Activated T-helper 1 cell treated with Interleukin-2 at 50 U/mL for 16 hours (primary cell): ENCODE measurements around the gene APBA2.
"Not testable (repeated sequence)": the region's sequence is repeated elsewhere in the genome, so short reads cannot be mapped to it uniquely, and the experiment has no call there.

Experiments used
- DNase-seq: peaks from one replicate; pipeline ENCODE4 v3.0.0-alpha.2; 2020; ENCODE audit warnings: low read depth

The APBA2 gene

GRCh38 chr15:28878209-28878608, 7.6 kb upstream of the APBA2 start:
- no peak for DNase-seq

GRCh38 chr15:28879551-28879950, 6.2 kb upstream of the APBA2 start:
- no peak for DNase-seq

- no peak for DNase-seq
These were observed 5.1 kb upstream of the APBA2 start for GRCh38 chr15:28880680-28881079.

GRCh38 chr15:28881170-28881569, 4.6 kb upstream of the APBA2 start:
- DNase-seq: no peak

- no peak for DNase-seq
These were observed 4.2 kb upstream of the APBA2 start for GRCh38 chr15:28881600-28881999.

GRCh38 chr15:28884151-28884940, 1.4 kb upstream of the APBA2 start:
- DNase-seq: no peak

GRCh38 chr15:28885128-28885629, 595 bp upstream of the APBA2 start:
- DNase-seq: no peak

- DNase-seq: no peak
These were observed 911 bp downstream of the APBA2 start for GRCh38 chr15:28886431-28887338.

GRCh38 chr15:28887339-28888174, 1.8 kb downstream of the APBA2 start:
- DNase-seq: no peak

GRCh38 chr15:28888302-28888894, 2.6 kb downstream of the APBA2 start:
- DNase-seq: no peak

GRCh38 chr15:28888900-28889299, 3.1 kb downstream of the APBA2 start:
- no peak for DNase-seq

- DNase-seq: no peak
These were observed 3.6 kb downstream of the APBA2 start for GRCh38 chr15:28889346-28889745.

GRCh38 chr15:28889871-28890270, 4.1 kb downstream of the APBA2 start:
- DNase-seq: not testable (repeated sequence)

GRCh38 chr15:28890291-28890690, 4.5 kb downstream of the APBA2 start:
- DNase-seq: not testable (repeated sequence)

GRCh38 chr15:28890711-28891495, 5.1 kb downstream of the APBA2 start:
- DNase-seq: no peak

- DNase-seq: no peak
These were observed 5.8 kb downstream of the APBA2 start for GRCh38 chr15:28891588-28891987.

- DNase-seq: no peak
These were observed 7.2 kb downstream of the APBA2 start for GRCh38 chr15:28892789-28893610.

GRCh38 chr15:28894631-28895030, 8.9 kb downstream of the APBA2 start:
- DNase-seq: no peak

GRCh38 chr15:28895146-28895545, 9.4 kb downstream of the APBA2 start:
- no peak for DNase-seq

GRCh38 chr15:28895566-28895965, 9.8 kb downstream of the APBA2 start:
- DNase-seq: no peak
